GM13977 (cell line): ENCODE measurements around the gene MYH2.

ENCODE experiments used
- DNase-seq: peaks from one replicate; pipeline ENCODE4 v3.0.0; 2012; ENCODE audit warnings: low spot score
- CTCF ChIP-seq: IDR thresholded peaks from 2 replicates; pipeline ENCODE4 v1.5.1; 2012; ENCODE audit warnings: mild to moderate bottlenecking, control low read depth; ENCODE audit not compliant: insufficient read depth; ENCODE audit errors: extremely low read depth, missing control alignments
- in situ Hi-C: fragments of 300-500 bp; cut with MboI; formaldehyde crosslinking; loops from one replicate; pipeline ENCODE4 v1.12.0; 2022; ENCODE audit warnings: low sequenced_read_pairs, low pct_unique_long_range_greater_than_20kb, mixed read lengths, inconsistent platforms; ENCODE audit not compliant: unreplicated experiment

MYH2 gene

DNA sequence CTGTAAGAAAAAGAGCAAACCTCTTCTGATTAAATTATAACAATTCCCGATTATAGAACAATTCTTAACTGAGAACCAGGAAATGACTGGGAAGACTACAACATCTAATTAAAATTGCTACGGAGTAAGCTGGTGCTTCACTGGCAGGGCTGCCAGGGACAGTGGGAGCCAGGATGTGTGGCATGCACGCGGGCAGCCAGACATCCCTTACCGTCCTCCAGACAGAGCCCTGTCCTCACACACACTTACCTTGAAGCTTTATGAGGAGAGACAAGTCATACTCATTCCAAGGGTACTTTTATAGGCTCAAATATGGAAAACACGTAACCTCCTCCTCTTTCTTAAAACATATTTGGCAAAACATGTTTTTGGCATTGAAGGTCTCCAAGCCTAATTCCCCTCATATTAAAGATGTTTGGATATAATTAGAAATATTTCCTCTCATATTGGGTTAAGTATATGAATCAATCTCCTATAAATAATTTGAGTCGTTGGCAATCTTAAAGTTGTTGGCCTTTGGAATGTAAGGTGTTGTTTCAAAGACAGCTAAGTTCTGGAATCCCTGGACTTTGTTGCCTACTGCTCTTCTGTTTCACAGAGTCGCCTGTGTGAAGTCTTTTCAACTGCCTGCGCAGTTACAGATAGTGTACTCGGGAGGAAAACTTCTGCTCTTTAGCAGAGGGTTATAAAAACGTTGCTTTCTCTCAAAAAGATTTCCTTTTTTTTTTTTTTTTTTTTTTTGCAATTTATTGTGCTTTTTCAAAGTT is 31.0 kb downstream of the MYH2 start, which contains the start of gene MYH1:
MYH1 (minus strand) TSS at position 272 of the 767 bp plus-strand sequence. CDS start 1,900 bp downstream, outside the sequence.
- TF ChIP-seq CTCF, result no peak
- in situ Hi-C loops, result no loop called here
- DNase-seq, result no peak

- no peak for TF ChIP-seq CTCF
- no peak for DNase-seq
- in situ Hi-C loops, result no loop called here
These were observed 32.8 kb downstream of the MYH2 start for GRCh38 chr17:10516638-10517037.

GRCh38 chr17:10516065-10516464 is 33.4 kb downstream of the MYH2 start:
- in situ Hi-C loops, result no loop called here
- DNase-seq, result no peak
- TF ChIP-seq CTCF, result no peak

GRCh38 chr17:10513299-10514067 is 36.0 kb downstream of the MYH2 start:
- DNase-seq, result no peak
- TF ChIP-seq CTCF, result no peak
- in situ Hi-C loops, result no loop called here

- in situ Hi-C loops, result no loop called here
- no peak for DNase-seq
- TF ChIP-seq CTCF, result no peak
These were observed 36.6 kb downstream of the MYH2 start for GRCh38 chr17:10512856-10513255.

- DNase-seq, result no peak
- no peak for TF ChIP-seq CTCF
- in situ Hi-C loops, result no loop called here
These were observed 49.5 kb downstream of the MYH2 start for GRCh38 chr17:10499950-10500349.
